ENCODE measurements around the gene CDK15. TPM values are rescaled to one million over a fixed set of nuclear protein-coding genes. Genes with fewer than 3 reads are reported as not detected.

CDK15 gene
- total RNA-seq, 4 donors from 2014 or later = 0.11 to 0.29 TPM; not detected in 2

DNA sequence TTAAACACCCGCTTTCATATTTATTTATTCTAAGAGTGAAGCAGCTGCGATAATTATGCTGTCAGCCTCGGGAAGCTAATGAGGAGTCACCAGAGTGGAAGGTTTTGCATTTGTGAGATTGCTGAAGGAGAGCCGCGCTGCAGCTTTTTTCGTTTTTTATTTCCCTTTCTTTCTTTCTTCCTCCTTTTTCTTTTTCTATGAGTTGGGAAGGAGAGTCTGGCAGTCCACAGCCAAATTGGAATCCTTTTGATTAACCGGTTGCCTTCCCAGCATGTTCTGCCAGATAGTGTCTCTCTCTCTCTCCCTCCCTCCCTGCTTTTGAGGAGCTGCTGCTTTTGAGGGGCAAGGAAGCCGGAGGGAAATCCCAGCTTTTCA lies 82.1 kb downstream of the CDK15 start:
- DNase-seq (no peak), ATAC-seq (no peak)
- no peaks in the 10 kb centered on the region for H3K36me3 ChIP-seq
- no peaks in the 10 kb centered on the region for H3K27me3 ChIP-seq
- H3K9me3 ChIP-seq = no peaks in the 10 kb centered on the region
- in situ Hi-C loops (cut with MboI; ENCODE audit: low sequenced_read_pairs in 4 of 4) = loop anchor here in 1 of 4 donors (10.0 kb wide), 1 partner anchor 146 kb away; the partner anchor contains the start of gene FZD7
- H3K4me3 ChIP-seq = peak overlapping the region; percentile 8 to 49 (median 38)
- intact Hi-C loops (cut with DNase I; ENCODE audit: low total_unique reads) = no loop called here
- no peak for TF ChIP-seq POLR2A (IDR thresholded peaks at IDR 0.05)
- TF ChIP-seq, protein P1, sequence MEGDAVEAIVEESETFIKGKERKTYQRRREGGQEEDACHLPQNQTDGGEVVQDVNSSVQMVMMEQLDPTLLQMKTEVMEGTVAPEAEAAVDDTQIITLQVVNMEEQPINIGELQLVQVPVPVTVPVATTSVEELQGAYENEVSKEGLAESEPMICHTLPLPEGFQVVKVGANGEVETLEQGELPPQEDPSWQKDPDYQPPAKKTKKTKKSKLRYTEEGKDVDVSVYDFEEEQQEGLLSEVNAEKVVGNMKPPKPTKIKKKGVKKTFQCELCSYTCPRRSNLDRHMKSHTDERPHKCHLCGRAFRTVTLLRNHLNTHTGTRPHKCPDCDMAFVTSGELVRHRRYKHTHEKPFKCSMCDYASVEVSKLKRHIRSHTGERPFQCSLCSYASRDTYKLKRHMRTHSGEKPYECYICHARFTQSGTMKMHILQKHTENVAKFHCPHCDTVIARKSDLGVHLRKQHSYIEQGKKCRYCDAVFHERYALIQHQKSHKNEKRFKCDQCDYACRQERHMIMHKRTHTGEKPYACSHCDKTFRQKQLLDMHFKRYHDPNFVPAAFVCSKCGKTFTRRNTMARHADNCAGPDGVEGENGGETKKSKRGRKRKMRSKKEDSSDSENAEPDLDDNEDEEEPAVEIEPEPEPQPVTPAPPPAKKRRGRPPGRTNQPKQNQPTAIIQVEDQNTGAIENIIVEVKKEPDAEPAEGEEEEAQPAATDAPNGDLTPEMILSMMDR (IDR thresholded peaks at IDR 0.05 in 4 of 5, conservative IDR thresholded peaks at IDR 0.05 in 1 of 5) = no peak
- peaks cover 17 to 26% of the 10 kb centered on the region in 2 donors for H3K4me1 ChIP-seq
- H3K27ac ChIP-seq = peak overlapping the region; percentile 20 to 58 (median 38)

GRCh38 chr2:201890453-201890852 lies 84.1 kb downstream of the CDK15 start:
- intact Hi-C loops (cut with DNase I; ENCODE audit: low total_unique reads) (no loop called here), in situ Hi-C loops (cut with MboI; ENCODE audit: low sequenced_read_pairs in 4 of 4) (no loop called here)
- Histone ChIP-seq H3K4me3 (no peak overlapping the region), H3K36me3 (no peaks in the 10 kb centered on the region), H3K4me1 (peaks cover 7 to 13% of the 10 kb centered on the region in 2 donors), H3K27me3 (no peaks in the 10 kb centered on the region), H3K27ac (no peak overlapping the region), H3K9me3 (no peaks in the 10 kb centered on the region)
- TF ChIP-seq POLR2A (IDR thresholded peaks at IDR 0.05) = no peak
- TF ChIP-seq, protein P1 (IDR thresholded peaks at IDR 0.05 in 4 of 5, conservative IDR thresholded peaks at IDR 0.05 in 1 of 5) = no peak
- DNase-seq (no peak), ATAC-seq (no peak)

DNA sequence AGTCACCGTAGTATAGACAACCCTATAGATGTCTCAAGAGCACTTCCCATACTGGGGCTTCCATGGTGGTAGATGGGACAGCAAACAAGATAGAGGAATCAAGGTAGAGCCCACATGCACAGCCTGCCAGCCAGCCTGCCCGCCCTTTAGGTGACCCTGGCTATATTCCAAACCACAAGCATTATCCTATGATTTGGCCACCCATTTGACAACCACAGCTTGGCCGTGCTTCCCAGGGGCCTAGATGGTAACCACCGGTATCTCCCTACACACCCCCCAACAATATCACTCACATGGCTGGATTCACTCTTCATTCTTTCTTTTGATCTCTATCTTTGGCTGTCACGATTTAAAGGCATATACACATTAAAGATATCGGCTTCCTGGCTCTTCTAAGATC lies 85.3 kb downstream of the CDK15 start:
- H3K4me3 ChIP-seq = no peak overlapping the region
- TF ChIP-seq POLR2A (IDR thresholded peaks at IDR 0.05) = no peak
- TF ChIP-seq, protein P1 (IDR thresholded peaks at IDR 0.05 in 4 of 5, conservative IDR thresholded peaks at IDR 0.05 in 1 of 5) = no peak
- no peaks in the 10 kb centered on the region for H3K9me3 ChIP-seq
- ATAC-seq (no peak), DNase-seq (no peak)
- H3K27ac ChIP-seq = no peak overlapping the region
- in situ Hi-C loops (cut with MboI; ENCODE audit: low sequenced_read_pairs in 4 of 4) = no loop called here
- intact Hi-C loops (cut with DNase I; ENCODE audit: low total_unique reads) = no loop called here
- H3K4me1 ChIP-seq = peaks cover 7 to 13% of the 10 kb centered on the region in 2 donors
- no peaks in the 10 kb centered on the region for H3K36me3 ChIP-seq
- H3K27me3 ChIP-seq = no peaks in the 10 kb centered on the region

DNA sequence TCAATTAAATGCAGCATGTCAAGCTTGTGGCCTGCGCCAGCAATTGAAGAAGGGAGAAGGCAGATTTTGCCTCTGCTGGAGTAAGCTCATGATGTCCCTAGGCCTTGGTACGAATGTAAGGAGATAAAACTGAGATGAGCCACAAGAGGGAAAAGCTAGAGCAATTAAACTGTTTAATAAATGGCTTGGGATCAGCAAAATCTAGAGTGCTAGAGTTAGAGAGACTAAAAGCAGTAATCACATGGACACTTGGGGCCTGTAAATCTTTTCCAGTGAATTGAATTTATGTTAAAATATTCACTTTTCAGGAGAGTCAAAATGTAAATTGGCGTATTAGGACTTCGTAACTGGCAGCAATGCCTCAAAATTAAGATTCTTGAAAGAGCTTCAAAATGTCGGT lies 86.2 kb downstream of the CDK15 start:
- Histone ChIP-seq H3K36me3 (no peaks in the 10 kb centered on the region), H3K4me1 (peaks cover 7 to 13% of the 10 kb centered on the region in 2 donors), H3K27me3 (no peaks in the 10 kb centered on the region), H3K9me3 (no peaks in the 10 kb centered on the region), H3K27ac (no peak overlapping the region), H3K4me3 (no peak overlapping the region)
- intact Hi-C loops (cut with DNase I; ENCODE audit: low total_unique reads) (no loop called here), in situ Hi-C loops (cut with MboI; ENCODE audit: low sequenced_read_pairs in 4 of 4) (no loop called here)
- DNase-seq (no peak), ATAC-seq (no peak)
- no peak for TF ChIP-seq POLR2A (IDR thresholded peaks at IDR 0.05)
- TF ChIP-seq, protein P1 (IDR thresholded peaks at IDR 0.05 in 4 of 5, conservative IDR thresholded peaks at IDR 0.05 in 1 of 5) = no peak

- H3K36me3 ChIP-seq = no peaks in the 10 kb centered on the region
- intact Hi-C loops (cut with DNase I; ENCODE audit: low total_unique reads) = no loop called here
- TF ChIP-seq, protein P1 (IDR thresholded peaks at IDR 0.05 in 4 of 5, conservative IDR thresholded peaks at IDR 0.05 in 1 of 5) = no peak
- TF ChIP-seq POLR2A (IDR thresholded peaks at IDR 0.05) = no peak
- H3K27me3 ChIP-seq = no peaks in the 10 kb centered on the region
- no peak overlapping the region for H3K4me3 ChIP-seq
- ATAC-seq (no peak), DNase-seq (no peak)
- in situ Hi-C loops (cut with MboI; ENCODE audit: low sequenced_read_pairs in 4 of 4) = no loop called here
- no peaks in the 10 kb centered on the region for H3K4me1 ChIP-seq
- no peak overlapping the region for H3K27ac ChIP-seq
- no peaks in the 10 kb centered on the region for H3K9me3 ChIP-seq
These were observed 94.0 kb downstream of the CDK15 start for GRCh38 chr2:201900362-201900761.

All from gastrocnemius medialis (tissue), 4 donors.